Measurements from ENCODE around the gene ZCCHC17. TPM values are rescaled to one million over a fixed set of nuclear protein-coding genes. Genes with fewer than 3 reads are reported as not detected.

Gene ZCCHC17
- total RNA-seq, 2 experiments from 2014 or later = 23.9 to 28.8 TPM

DNA sequence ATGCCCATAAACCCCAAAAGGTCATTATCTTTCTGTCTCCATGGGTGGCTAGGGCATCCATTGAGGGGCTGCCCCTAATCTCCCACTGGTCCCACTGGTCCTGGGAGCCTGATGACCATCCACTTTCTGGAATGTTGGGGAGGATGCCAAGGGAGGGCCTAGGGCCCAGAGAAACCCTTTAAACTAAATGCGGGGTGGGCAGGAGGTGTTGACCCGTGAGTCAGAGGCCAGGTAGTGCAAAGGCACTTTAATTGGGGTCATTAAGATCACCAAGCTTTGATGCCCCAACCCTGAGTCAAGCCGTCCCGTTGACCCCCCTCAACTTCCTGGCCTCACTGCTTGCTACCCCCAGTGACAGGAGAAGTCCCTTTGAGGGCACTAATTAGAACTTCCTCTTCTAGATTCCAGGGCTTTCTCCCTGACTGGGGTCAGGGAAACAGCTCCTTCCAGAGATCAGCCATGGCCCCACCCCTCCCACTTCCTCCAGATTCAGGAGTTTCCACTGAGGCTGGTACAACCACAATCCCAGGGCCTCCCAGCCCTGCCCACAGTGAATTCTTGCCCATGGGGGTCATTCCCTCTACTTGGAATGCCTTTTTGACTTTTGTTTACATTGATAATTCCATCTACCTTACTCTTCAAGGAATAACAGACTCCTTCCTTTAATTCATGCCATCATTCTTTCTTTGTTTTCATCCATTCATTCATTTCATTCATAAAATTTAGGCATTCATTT is 100.7 kb downstream of the ZCCHC17 start:
- Mint-ChIP-seq H3K27me3 (no peaks in the 10 kb centered on the region), H3K36me3 (ENCODE audit: low read depth) (no peaks in the 10 kb centered on the region), H3K4me1 (peaks cover 7% of the 10 kb centered on the region), H3K9me3 (ENCODE audit: low read depth) (no peaks in the 10 kb centered on the region), H3K4me3 (no peak overlapping the region), H3K27ac (no peak overlapping the region)
- no peak for DNase-seq
- intact Hi-C loops (cut with DNase I, micrococcal nuclease) = loop anchor here in 1 of 2 experiments (10.0 kb wide), 1 partner anchor 213 kb away; no protein-coding TSS in a partner anchor
- ChIA-PET POLR2A (no interaction called here), CTCF (interaction anchor here (1.0 to 4.2 kb wide), 2 partner anchors 23 to 151 kb away, joined by 5 to 35 read pairs; no protein-coding TSS in a partner anchor)
- ATAC-seq = no peak

DNA sequence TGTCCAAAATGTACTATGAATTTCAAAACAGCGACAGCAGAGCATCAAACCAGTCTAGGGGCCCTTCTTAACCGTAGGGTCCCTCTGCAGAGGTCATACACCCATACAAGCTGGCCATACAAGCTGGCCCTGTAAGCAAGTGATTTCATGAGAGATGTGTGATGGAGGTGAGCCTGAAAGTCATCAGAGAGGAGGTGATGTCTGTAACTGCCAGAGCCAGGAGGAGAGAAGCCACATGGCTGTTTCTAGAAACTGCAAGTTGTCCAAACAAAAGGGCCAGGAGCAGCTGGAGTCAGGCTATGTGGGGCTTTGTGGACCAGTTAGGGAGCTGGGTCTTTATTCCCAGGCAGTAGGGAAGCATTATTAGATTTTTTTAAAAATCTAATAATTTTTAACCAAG is 101.4 kb downstream of the ZCCHC17 start:
- CTCF ChIA-PET = interaction anchor here (1.0 to 1.4 kb wide), 2 partner anchors 24 to 150 kb away, joined by 3 to 5 read pairs; no protein-coding TSS in a partner anchor

DNA sequence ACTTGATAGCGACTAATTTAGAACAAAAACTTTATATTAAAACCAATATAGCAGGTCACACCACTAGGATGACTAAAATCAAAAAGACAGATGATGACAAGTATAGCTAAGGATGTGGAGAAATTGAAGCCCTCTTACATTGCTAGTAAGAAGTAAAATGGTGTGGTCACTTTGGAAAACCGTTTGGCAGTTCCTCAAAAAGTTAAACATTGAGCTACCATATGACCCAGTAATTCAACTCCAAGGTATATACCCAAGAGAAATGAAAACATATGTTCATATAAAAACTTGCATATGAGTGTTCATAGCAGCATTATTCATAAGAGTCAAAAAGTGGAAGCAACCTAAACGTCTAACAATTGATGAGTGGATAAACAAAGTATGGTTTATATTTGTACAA is 103.1 kb downstream of the ZCCHC17 start:
- POLR2A ChIA-PET = no interaction called here
- no peaks in the 10 kb centered on the region for H3K27me3 Mint-ChIP-seq
- CTCF ChIA-PET = interaction anchor here (0.8 kb wide), 1 partner anchor 93 kb away, joined by 3 read pairs; no protein-coding TSS in a partner anchor
- no peak overlapping the region for H3K4me3 Mint-ChIP-seq
- DNase-seq = no peak
- ATAC-seq = peak; percentile 12
- H3K27ac Mint-ChIP-seq = no peak overlapping the region
- no peaks in the 10 kb centered on the region for H3K36me3 Mint-ChIP-seq (ENCODE audit: low read depth)
- peaks cover 3% of the 10 kb centered on the region for H3K4me1 Mint-ChIP-seq
- no peaks in the 10 kb centered on the region for H3K9me3 Mint-ChIP-seq (ENCODE audit: low read depth)
- intact Hi-C loops (cut with DNase I, micrococcal nuclease) = loop anchor here in 1 of 2 experiments (10.0 kb wide), 1 partner anchor 215 kb away; no protein-coding TSS in a partner anchor

More for the DNA sequence above, 101.4 kb downstream of the ZCCHC17 start:
- no peak for ATAC-seq
- POLR2A ChIA-PET = no interaction called here
- H3K4me3 Mint-ChIP-seq = no peak overlapping the region
- peaks cover 7% of the 10 kb centered on the region for H3K4me1 Mint-ChIP-seq
- H3K36me3 Mint-ChIP-seq (ENCODE audit: low read depth) = no peaks in the 10 kb centered on the region
- no peaks in the 10 kb centered on the region for H3K27me3 Mint-ChIP-seq
- intact Hi-C loops (cut with DNase I, micrococcal nuclease) = loop anchor here in 1 of 2 experiments (10.0 kb wide), 1 partner anchor 213 kb away; no protein-coding TSS in a partner anchor
- no peaks in the 10 kb centered on the region for H3K9me3 Mint-ChIP-seq (ENCODE audit: low read depth)
- no peak overlapping the region for H3K27ac Mint-ChIP-seq
- no peak for DNase-seq

DNA sequence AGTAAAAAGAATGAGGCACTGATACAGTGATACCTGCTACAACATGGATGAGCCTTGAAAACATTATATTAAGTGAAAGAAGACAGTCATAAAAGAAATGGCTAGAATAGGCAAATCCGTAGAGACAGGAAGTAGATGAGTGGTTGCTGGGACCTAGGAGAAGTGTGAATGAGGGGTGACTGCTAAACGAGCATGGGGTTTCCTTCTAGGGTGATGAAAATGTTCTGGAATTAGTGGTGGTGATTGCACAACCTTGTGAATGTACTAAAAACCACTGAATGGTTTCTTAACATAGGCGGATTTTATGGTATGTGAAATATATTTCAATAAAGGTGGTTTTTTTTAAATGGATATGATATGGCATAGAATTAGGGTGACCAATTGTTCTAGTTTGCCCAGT is 103.6 kb downstream of the ZCCHC17 start:
- no peak overlapping the region for H3K4me3 Mint-ChIP-seq

DNA sequence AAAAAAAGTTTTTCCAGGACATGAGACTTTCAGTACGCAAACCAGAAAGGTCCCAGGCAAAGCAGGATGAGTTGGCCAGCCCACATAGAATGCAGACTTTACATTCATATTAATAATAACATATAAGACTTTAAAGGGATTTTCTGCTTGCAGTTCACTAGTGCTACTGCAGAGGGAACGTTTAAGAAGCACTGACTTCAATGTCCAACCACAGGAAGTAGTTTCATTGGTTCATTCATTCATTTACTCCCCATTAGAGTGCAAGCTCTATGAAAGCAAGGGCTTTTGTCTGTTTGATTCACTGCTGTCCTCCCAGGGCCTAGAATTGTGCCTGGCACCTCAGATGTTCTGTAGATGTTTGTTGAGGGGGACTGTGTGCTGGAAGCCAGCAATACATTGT is 104.4 kb downstream of the ZCCHC17 start:
- peaks cover 3% of the 10 kb centered on the region for H3K4me1 Mint-ChIP-seq
- CTCF ChIA-PET = no interaction called here
- POLR2A ChIA-PET = no interaction called here
- H3K27ac Mint-ChIP-seq = no peak overlapping the region
- intact Hi-C loops (cut with DNase I, micrococcal nuclease) = no loop called here
- no peak for ATAC-seq
- H3K36me3 Mint-ChIP-seq (ENCODE audit: low read depth) = no peaks in the 10 kb centered on the region
- no peaks in the 10 kb centered on the region for H3K27me3 Mint-ChIP-seq
- no peak for DNase-seq
- H3K4me3 Mint-ChIP-seq = no peak overlapping the region
- no peaks in the 10 kb centered on the region for H3K9me3 Mint-ChIP-seq (ENCODE audit: low read depth)

More for the DNA sequence above, 103.6 kb downstream of the ZCCHC17 start:
- intact Hi-C loops (cut with DNase I, micrococcal nuclease) = no loop called here
- Mint-ChIP-seq H3K36me3 (ENCODE audit: low read depth) (no peaks in the 10 kb centered on the region), H3K4me1 (peaks cover 3% of the 10 kb centered on the region), H3K27ac (no peak overlapping the region), H3K9me3 (ENCODE audit: low read depth) (no peaks in the 10 kb centered on the region), H3K27me3 (no peaks in the 10 kb centered on the region)
- CTCF ChIA-PET = interaction anchor here (0.8 kb wide), 1 partner anchor 94 kb away, joined by 3 read pairs; no protein-coding TSS in a partner anchor
- POLR2A ChIA-PET = no interaction called here
- DNase-seq = no peak
- ATAC-seq = peak; percentile 57

DNA sequence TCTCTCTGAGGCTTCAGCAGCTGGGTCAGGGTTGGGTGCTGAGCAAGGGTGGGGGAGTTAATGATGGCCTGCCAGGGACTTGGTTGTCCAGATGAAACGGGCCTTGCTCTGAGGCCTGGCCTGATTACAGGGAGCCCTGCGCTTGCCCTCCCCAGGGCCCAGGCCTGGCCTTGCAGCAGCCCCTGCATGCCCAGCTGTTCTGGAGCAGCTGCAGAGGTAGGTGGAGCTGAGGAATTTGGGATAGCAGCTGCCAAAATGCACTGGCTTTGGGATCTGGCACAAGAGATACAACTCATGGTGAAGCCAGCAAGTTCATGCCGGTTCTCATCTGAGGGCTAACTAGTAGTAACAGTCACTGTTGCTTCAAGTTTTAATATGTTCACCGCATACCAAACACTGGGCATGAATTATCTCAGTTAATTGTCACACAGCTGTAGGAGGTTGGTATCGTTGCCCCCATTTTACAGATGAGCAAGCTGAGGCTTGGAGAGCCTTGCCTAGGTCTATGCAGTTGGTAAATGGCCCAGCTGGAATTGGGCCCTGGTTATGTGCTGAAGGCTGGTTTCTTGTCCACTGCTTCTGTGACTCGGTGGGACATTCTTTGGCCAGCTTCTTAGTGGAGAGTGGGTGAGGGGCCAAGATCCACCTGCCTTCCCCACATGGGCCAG is 108.9 kb downstream of the ZCCHC17 start:
- no peaks in the 10 kb centered on the region for H3K36me3 Mint-ChIP-seq (ENCODE audit: low read depth)
- H3K27ac Mint-ChIP-seq = no peak overlapping the region
- POLR2A ChIA-PET = interaction anchor here (0.6 kb wide), 2 partner anchors 15 to 34 kb away, joined by 3 read pairs; no protein-coding TSS in a partner anchor
- DNase-seq (no peak), ATAC-seq (no peak)
- intact Hi-C loops (cut with DNase I, micrococcal nuclease) = no loop called here
- no peaks in the 10 kb centered on the region for H3K9me3 Mint-ChIP-seq (ENCODE audit: low read depth)
- no peak overlapping the region for H3K4me3 Mint-ChIP-seq
- no peaks in the 10 kb centered on the region for H3K4me1 Mint-ChIP-seq
- H3K27me3 Mint-ChIP-seq = peaks cover 9% of the 10 kb centered on the region
- CTCF ChIA-PET = interaction anchor here (0.7 to 1.0 kb wide), 2 partner anchors 14 to 17 kb away, joined by 3 to 4 read pairs; no protein-coding TSS in a partner anchor

DNA sequence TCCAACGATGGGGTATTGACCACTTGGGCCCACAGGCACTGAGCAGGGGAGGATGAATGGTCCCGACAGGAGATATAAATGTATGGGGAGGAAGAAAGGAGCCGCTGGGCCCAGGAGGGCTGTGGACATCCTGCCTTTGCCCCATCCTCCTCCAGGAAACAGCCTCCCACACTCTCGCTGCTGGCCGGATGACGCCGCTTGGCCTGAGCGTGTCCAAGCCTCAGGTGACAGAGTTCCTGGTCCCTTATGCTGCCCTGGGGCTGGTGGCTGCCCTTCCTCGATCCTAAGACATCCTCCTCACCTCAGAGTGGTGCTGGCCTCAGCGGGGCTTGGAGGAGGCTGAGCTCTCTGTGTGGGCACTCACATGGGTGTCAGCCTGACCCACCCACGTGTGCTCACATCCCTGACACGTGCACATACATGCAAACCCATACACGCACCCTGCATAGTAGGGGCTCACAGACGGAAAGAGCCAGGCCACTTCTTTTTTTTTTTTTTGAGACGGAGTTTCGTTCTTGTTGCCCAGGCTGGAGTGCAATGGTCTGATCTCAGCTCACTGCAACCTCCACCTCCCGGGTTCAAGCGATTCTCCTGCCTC is 110.3 kb downstream of the ZCCHC17 start:
- DNase-seq (no peak), ATAC-seq (no peak)
- H3K9me3 Mint-ChIP-seq (ENCODE audit: low read depth) = no peaks in the 10 kb centered on the region
- H3K4me3 Mint-ChIP-seq = no peak overlapping the region
- CTCF ChIA-PET = no interaction called here
- intact Hi-C loops (cut with DNase I, micrococcal nuclease) = no loop called here
- POLR2A ChIA-PET = no interaction called here
- H3K4me1 Mint-ChIP-seq = no peaks in the 10 kb centered on the region
- H3K27ac Mint-ChIP-seq = no peak overlapping the region
- H3K27me3 Mint-ChIP-seq = peaks cover 19% of the 10 kb centered on the region
- no peaks in the 10 kb centered on the region for H3K36me3 Mint-ChIP-seq (ENCODE audit: low read depth)

DNA sequence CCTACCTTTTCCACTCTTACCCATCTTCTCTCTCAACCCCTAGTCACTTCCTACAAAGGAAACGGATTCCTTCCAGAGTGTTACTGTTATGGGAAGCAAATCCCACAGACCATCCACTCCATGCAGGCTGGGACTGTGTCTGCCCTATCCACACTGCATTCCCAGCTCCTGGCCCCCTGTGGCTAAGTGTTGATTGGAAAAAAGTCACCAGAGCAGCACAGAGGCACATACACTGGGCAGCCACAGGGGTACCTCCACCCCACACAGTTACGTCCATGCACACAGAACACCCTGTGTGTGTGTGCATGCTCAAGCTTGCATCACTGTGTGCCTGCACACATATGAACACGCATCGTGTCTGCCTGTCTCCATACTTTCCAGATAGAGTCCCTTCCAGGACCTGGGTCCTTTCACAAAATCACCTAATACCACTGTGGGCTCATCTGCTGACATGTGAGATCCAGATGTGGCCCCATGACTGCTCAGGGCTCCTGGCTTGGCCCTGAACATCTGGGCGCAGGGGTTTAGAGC is 112.0 kb downstream of the ZCCHC17 start:
- intact Hi-C loops (cut with DNase I, micrococcal nuclease) = no loop called here
- H3K4me1 Mint-ChIP-seq = peaks cover 7% of the 10 kb centered on the region
- DNase-seq (no peak), ATAC-seq (no peak)
- ChIA-PET CTCF (interaction anchor here (0.7 kb wide), 1 partner anchor 276 kb away, joined by 3 read pairs; no protein-coding TSS in a partner anchor), POLR2A (interaction anchor here (0.6 kb wide), 1 partner anchor 110 kb away, joined by 3 read pairs; no protein-coding TSS in a partner anchor)
- H3K27me3 Mint-ChIP-seq = peaks cover 28% of the 10 kb centered on the region
- no peaks in the 10 kb centered on the region for H3K9me3 Mint-ChIP-seq (ENCODE audit: low read depth)
- no peaks in the 10 kb centered on the region for H3K36me3 Mint-ChIP-seq (ENCODE audit: low read depth)
- no peak overlapping the region for H3K27ac Mint-ChIP-seq
- H3K4me3 Mint-ChIP-seq = no peak overlapping the region

DNA sequence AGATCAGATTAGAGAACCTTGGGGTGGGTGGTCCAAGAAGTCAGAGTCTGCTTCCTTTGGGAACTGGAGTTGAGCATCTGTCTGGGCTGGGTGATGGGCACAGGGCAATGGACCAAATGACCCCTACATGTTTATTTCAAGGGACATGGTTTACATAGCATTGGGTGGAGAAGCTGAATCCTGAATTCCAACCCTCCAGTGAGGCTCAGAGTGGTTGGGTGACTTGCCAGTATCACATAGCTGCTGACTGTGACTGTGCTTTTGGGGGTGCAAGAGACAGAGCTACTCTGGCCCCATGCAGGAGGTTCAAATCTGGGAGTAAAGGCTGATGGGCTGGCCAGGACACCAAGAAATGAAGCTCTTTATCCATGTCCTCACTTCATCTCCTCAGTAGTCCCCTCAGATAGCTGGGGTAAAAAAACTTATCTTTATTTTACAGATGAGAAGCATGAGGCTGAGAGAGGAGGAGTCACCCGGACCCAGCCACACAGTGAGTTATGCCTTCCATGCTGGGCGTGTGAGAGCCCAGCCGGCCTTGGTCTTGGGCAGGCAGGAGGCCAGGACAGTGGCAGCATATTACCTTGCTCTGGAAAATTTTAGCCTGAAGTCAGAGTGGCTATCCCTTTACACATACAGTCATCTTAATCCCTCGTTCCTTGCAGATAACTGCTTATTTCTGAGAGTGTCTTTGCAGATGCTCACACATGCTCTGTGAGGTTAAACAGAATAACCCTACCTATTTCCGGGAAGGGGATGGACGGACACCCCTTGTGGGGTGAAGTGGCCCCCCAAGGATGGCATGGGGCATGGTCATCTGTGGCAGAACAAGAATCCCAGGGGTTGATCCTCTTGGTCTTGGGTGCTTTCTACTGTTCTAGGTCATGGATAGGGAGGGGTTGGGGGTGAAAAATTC is 113.4 kb downstream of the ZCCHC17 start:
- Mint-ChIP-seq H3K4me3 (no peak overlapping the region), H3K27me3 (peaks cover 36% of the 10 kb centered on the region), H3K27ac (no peak overlapping the region), H3K4me1 (peaks cover 8% of the 10 kb centered on the region), H3K36me3 (ENCODE audit: low read depth) (no peaks in the 10 kb centered on the region), H3K9me3 (ENCODE audit: low read depth) (no peaks in the 10 kb centered on the region)
- CTCF ChIA-PET = no interaction called here
- ATAC-seq (no peak), DNase-seq (no peak)
- intact Hi-C loops (cut with DNase I, micrococcal nuclease) = loop anchor here in 1 of 2 experiments (10.0 kb wide), 1 partner anchor 695 kb away; no protein-coding TSS in a partner anchor
- POLR2A ChIA-PET = no interaction called here

DNA sequence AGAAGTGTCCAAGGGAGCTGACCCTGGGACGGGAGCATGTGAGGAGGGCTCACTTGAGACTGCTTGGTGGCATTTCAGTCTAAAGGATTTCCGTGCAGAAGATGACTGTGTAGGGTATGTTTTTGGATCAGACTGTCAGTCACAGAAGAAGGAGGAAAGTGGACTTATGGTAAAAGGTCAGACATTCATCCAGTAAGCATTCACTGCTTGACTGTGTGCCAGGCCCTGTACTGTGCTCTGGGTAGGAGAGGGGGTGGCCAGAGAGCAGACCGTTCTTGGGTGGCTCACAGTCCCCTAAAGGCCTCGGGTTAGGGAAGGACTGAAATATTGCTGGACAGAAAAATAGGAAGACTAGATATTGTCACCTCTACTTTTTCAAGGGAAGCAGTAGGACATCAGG is 114.0 kb downstream of the ZCCHC17 start:
- intact Hi-C loops (cut with DNase I, micrococcal nuclease) = loop anchor here in 1 of 2 experiments (10.0 kb wide), 1 partner anchor 696 kb away; no protein-coding TSS in a partner anchor
- no peaks in the 10 kb centered on the region for H3K36me3 Mint-ChIP-seq (ENCODE audit: low read depth)
- H3K9me3 Mint-ChIP-seq (ENCODE audit: low read depth) = no peaks in the 10 kb centered on the region
- ChIA-PET CTCF (interaction anchor here (1.9 to 3.5 kb wide), 2 partner anchors 16 to 138 kb away, joined by 10 to 22 read pairs; no protein-coding TSS in a partner anchor), POLR2A (no interaction called here)
- H3K27me3 Mint-ChIP-seq = peaks cover 43% of the 10 kb centered on the region
- no peak overlapping the region for H3K4me3 Mint-ChIP-seq
- ATAC-seq (no peak), DNase-seq (no peak)
- no peak overlapping the region for H3K27ac Mint-ChIP-seq
- H3K4me1 Mint-ChIP-seq = peaks cover 8% of the 10 kb centered on the region
